Brain pericyte (primary cell): Measurements from ENCODE around the gene ARAF.
A peak's percentile ranks its signal among the peaks of the same experiment; 100 is the strongest.
"Not testable (repeated sequence)": the region's sequence is repeated elsewhere in the genome, so short reads cannot be mapped to it uniquely, and the experiment has no call there.

ENCODE experiments used
- DNase-seq: peaks from one replicate; pipeline ENCODE4 v3.0.0-alpha.2; 2012; ENCODE audit warnings: low read depth, low spot score

Gene ARAF

DNA sequence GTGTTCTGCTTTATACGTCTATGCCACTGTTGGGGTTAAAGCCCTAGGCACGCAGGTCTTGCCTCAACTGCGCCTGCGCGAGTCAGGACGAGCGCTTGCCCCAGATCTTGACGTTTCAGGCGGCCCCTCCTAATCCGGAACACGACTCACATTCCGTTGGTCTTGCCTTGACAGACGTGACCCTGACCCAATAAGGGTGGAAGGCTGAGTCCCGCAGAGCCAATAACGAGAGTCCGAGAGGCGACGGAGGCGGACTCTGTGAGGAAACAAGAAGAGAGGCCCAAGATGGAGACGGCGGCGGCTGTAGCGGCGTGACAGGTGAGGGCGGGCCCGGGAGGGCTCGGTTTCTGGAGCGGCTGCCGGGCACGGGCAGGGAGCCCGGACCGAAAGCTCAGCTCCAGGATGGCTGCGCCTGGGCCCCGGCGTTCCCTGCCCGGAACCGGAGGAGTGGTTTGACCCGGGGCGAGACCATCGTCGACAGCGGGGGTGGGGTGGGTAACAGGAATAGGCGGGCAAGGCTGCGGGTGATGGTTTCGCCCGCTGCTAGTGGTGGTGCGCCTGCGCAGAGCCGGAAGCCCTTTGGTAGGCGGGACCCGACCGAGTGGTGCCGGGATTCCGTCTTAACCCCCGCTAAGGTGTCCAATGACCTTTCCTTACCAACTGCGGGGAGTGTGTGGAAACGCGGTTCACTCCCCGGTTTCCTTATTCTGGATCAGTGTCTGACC is at the start of gene ARAF:
Gene ARAF (plus strand): TSS at position 272 of the 725 bp plus-strand sequence. CDS start 1,763 bp downstream, outside the sequence.
- DNase-seq, result peak; percentile 97

DNA sequence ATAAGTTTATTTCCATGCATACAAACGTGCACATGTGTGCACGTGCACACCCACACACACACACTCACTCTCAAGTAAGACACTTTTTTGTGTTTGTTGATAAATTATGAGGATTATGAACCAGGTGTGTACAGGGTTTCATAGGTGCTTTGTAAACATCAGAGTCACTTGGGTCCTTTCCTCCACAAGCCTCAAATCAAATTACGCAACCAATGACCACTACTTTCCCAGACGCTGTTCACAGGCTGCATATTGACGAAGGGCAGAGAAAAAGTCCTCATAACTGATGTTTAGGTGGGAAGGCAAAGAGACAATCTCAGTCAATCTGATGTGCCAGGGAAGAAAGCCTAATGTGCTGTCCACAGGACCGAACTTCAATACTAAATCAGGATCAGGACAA is 48.6 kb upstream of the ARAF start:
- not testable (repeated sequence) for DNase-seq

DNA sequence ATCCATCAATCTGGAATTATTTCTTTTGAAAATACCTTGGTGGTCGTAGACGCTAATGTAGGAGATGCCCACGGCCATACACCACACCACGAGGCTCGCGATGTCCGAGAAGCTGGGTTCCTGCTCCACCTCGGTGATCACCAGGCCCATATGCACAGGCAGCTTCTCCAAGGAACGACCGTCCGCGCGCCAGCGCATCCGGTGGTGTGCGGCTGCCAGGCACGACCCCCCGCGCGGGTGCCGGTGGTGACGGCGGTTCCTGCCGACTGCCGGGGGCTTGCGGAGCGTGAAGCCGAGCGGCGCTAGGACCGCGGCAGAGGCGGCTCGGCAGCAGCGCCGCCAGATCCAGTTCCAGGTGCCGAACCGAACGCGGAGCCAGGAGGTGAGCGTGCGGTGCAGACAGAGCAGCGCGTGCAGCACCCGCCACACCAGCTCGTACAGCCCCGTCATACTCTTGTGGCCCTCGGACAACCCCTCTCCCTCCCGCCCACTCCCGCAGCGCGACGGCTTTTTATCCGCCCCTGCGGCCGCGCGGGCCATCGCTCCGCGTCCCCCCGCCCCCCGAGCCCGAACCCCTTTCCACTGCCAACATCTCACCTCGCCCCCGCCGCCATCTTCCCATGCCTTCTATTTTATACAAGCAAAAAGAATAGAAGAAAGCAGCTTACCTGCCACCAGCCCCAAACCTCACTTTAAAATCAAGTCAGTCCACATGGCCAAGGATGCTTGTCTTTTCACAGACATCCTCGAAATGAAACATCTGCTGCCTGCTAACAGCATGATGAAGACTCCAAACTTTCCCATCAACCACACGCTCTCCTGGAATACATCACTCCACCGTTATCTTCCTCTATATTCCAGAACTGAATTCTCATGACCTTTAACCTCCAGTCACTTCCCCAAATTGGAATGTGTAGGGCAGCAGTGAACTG is 47.7 kb upstream of the ARAF start:
- not testable (repeated sequence) for DNase-seq

- DNase-seq, result no peak
These were observed 46.3 kb upstream of the ARAF start for GRCh38 chrX:47514533-47515235.

GRCh38 chrX:47515941-47516665 is 44.9 kb upstream of the ARAF start:
- DNase-seq, result no peak

GRCh38 chrX:47518144-47518543 is 42.9 kb upstream of the ARAF start:
- no peak for DNase-seq

DNA sequence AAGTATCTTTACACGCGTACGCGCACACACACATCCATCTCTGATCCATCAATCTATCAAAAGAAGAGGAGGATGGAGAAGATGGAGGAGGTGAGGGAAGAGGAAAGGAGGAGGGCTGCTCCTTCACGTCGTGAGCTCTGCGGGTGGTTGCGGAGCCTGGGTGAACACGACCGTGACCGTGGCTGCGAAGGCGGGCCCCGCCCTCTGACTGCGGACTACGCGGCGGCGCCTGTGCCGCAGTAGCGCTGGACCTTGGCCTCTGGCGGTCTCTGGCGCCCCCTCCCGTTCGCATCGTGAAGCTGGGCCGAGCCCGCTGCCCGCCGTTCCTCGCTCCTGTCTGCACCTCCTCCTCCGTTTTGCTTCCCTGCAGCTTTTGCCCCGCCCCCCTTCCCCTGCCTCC is 37.7 kb upstream of the ARAF start:
- peak; percentile 13 for DNase-seq

DNA sequence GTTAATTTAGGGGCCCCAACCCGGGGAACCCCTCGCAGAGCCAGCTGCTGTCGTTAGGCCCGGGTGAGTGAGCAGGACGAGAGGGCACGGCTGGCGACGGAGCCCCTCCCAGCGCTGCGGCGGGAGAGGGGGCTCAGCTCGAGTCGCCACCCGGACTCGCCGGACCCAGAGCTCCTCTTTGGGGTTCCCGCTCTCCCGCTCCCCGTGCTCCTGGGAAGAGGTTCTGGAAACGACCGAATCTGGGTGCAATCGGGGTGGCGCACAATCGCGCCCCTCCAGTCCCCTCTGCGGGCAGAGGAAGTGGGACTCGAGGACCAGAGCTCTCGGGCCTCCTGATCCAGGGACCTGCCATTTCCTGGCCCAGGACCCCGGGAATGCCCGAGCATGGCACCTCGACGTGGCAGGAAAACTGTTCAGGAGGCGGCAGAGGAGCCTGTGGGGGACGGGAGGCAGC is 37.3 kb upstream of the ARAF start:
- no peak for DNase-seq

DNA sequence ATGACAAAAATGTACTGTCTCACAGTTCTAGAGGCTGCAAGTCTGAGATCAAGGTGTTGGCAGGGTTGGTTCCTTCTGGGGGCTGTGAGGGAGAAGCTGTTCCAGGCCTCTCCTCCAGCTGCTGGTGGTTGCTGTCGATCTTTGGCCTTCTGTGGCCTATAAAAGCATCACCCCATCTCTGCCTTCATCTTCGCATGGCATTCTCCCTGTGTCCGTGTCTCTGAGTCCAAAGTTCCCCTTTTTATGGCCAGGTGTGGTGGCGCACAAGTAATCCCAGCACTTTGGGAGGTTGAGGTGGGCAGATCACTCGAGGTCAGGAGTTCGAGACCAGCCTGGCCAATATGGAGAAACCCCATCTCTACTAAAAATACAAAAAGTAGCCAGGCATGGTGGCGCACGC is 31.5 kb upstream of the ARAF start:
- no peak for DNase-seq

DNA sequence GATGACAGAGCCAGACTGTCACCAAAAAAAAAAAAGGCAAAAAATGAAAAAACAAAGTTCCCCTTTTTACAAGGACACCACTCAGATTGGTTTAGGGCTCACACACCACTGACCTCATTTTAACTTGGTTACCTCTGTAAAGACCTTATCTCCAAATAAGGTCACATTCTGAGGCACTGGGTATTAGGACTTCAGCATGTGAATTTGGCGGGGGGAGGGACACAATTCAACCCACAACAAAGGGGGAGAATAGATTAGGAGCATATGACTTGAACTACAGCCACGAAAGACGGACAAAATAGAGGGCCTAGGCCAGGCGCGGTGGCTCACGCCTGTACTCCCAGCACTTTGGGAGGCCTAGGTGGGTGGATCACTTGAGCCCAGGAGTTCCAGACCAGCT is 31.0 kb upstream of the ARAF start:
- DNase-seq, result no peak

DNA sequence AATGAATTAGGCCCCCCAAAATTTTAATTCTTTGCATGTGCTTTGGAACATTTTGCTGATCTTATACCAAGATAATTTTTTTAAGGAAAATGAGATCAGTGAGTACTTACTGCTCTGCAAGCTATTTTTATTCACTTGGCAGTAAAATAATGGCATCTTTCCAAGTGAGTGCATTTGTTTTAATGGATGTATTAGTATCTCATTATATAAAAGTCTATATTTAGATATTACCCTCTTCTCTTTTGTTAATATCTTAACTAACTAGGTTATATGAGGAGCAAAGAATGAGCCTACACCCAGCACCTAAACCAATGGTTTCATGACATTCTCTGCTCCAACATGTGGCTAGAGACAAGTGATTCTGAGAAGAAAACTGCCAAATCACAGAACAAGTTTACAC is 21.1 kb upstream of the ARAF start:
- no peak for DNase-seq

GRCh38 chrX:47540754-47541538 is 20.1 kb upstream of the ARAF start:
- peak; percentile 64 for DNase-seq

GRCh38 chrX:47543496-47543895 is 17.5 kb upstream of the ARAF start:
- no peak for DNase-seq

- DNase-seq, result peak; percentile 71
These were observed 4.9 kb upstream of the ARAF start for GRCh38 chrX:47556045-47556623.

DNA sequence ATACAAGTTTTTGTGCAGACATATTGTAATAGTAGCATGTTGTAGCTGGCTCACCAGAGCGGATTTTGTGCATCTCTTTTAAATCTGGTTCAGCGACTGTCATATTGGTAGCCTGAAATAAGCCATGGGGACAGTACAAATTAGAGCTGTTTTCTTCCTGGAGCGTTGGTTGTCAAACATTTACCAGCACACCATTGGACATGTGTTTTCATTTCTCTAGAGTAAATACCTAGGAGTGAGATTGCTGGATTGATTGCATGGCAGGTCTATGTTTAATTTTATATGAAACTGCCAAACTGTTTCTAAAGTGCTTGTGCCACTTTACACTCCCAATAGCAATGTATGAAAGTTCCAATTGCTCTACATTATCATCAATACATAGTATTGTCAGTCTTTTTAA is 2.6 kb upstream of the ARAF start:
- DNase-seq, result no peak

DNA sequence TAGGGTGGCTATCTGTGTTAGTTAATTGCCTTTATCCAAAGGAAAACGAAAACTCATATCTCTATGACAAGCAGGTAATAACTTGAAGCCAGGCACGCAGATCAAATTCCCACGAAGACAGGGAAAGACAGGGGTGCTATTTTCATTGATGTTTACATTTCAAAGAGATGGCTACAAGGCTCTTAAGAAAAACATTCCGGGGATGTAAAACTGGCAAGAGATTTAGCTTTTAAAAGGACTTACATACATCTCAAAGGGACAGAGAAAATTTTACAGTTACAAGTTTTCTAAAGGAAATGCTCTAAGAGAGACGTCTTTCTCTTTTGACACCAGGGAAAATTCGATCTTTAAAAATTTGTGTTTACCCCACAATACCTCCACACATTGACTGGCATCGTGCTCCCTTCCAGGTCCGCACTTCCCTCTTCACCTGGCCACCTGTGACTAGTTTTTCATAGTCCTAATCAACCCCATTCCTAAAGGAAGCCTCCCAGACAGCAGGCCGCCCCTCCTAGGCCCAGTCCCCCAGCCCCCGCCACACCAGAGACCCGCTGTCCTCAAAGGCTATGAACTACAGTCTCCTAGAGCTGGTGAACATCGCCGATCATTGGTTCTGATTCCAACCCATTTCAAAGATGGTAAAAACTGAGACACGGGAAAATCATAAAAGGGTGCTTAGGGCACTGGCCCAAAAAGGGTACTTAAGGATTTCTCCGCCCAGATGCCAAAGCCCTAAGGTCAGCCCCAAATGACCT is 649 bp upstream of the ARAF start:
- DNase-seq, result no peak

GRCh38 chrX:47561659-47562151 is 700 bp downstream of the ARAF start:
- DNase-seq, result no peak

- no peak for DNase-seq
These were observed 1.7 kb downstream of the ARAF start for GRCh38 chrX:47562615-47563243.

DNA sequence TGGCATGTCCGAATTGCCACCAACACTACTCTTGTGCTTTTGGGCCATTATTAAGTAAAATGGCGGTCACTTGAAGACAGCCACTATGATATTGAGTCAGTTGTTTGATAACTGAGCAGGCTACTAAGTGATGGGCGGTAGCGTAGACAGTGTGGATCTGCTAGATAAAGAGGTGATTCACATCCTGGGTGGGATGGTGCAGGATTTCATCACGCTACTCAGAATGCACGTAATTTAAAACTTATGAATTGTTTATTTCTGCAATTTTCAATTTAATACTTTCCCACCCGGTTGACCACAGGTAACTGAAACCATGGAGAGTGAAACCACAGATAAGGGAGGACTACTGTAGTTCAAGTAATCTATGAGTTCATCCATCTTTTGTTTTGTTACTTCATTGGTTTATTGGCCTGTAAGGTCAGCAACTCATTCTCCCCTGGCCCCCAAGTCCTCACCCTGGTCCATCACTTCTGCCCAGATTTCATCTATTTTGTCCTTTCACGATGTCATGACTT is 2.9 kb downstream of the ARAF start:
- DNase-seq, result no peak
